Measurements from ENCODE around the gene XRCC3.
"Not testable (repeated sequence)": the region's sequence is repeated elsewhere in the genome, so short reads cannot be mapped to it uniquely, and the experiment has no call there.

Gene XRCC3

GRCh38 chr14:103705118-103705503, 10.1 kb downstream of the XRCC3 start:
- DNase-seq, result no peak

- DNase-seq, result no peak
Measured at GRCh38 chr14:103704708-103705107, 10.5 kb downstream of the XRCC3 start.

- DNase-seq, result no peak
Measured at GRCh38 chr14:103703433-103704385, 11.5 kb downstream of the XRCC3 start.

GRCh38 chr14:103702497-103703432, 12.5 kb downstream of the XRCC3 start:
- DNase-seq, result no peak

GRCh38 chr14:103702095-103702494, 13.2 kb downstream of the XRCC3 start:
- no peak for DNase-seq

- DNase-seq, result no peak
Measured at GRCh38 chr14:103700753-103701490, 14.3 kb downstream of the XRCC3 start.

GRCh38 chr14:103699901-103700752, 15.1 kb downstream of the XRCC3 start:
- DNase-seq, result no peak

- no peak for DNase-seq
Measured at GRCh38 chr14:103699261-103699661, 16.0 kb downstream of the XRCC3 start.

GRCh38 chr14:103698380-103699260, 16.6 kb downstream of the XRCC3 start:
- DNase-seq, result no peak

GRCh38 chr14:103697603-103698379, 17.5 kb downstream of the XRCC3 start:
- DNase-seq, result no peak

- DNase-seq, result no peak
Measured at GRCh38 chr14:103697206-103697602, 18.0 kb downstream of the XRCC3 start.

- DNase-seq, result peak; percentile 76
Measured at GRCh38 chr14:103696466-103697071, 18.7 kb downstream of the XRCC3 start.

GRCh38 chr14:103696070-103696402, 19.2 kb downstream of the XRCC3 start:
- no peak for DNase-seq

- DNase-seq, result no peak
Measured at GRCh38 chr14:103695296-103696069, 19.8 kb downstream of the XRCC3 start.

GRCh38 chr14:103694572-103695026, 20.7 kb downstream of the XRCC3 start:
- no peak for DNase-seq

- no peak for DNase-seq
Measured at GRCh38 chr14:103693515-103693914, 21.7 kb downstream of the XRCC3 start.

- no peak for DNase-seq
Measured at GRCh38 chr14:103692871-103693270, 22.4 kb downstream of the XRCC3 start.

GRCh38 chr14:103692159-103692558, 23.1 kb downstream of the XRCC3 start:
- DNase-seq, result no peak

- DNase-seq, result not testable (repeated sequence)
Measured at GRCh38 chr14:103691655-103692054, 23.6 kb downstream of the XRCC3 start.
